HFFc6 (cell line): ENCODE results near the gene TSBP1. TPM values are rescaled to one million over a fixed set of nuclear protein-coding genes. Genes with fewer than 3 reads are reported as not detected.

Experiments
- DNase-seq: peaks from one replicate; pipeline ENCODE4 v3.0.0-alpha.2; 2018
- H3K27ac Mint-ChIP-seq: 2 replicates; pipeline ENCODE4 v1.8.0; 2020; ENCODE audit warnings: mild to moderate bottlenecking, mixed read lengths
- H3K27me3 Mint-ChIP-seq: 2 replicates; pipeline ENCODE4 v1.8.0; 2021; ENCODE audit warnings: mild to moderate bottlenecking, moderate library complexity, mixed read lengths; ENCODE audit not compliant: insufficient read depth
- H3K36me3 Mint-ChIP-seq: 2 replicates; pipeline ENCODE4 v1.8.0; 2021; ENCODE audit warnings: low read depth, mixed read lengths
- H3K4me1 Mint-ChIP-seq: 2 replicates; pipeline ENCODE4 v1.8.0; 2020; ENCODE audit warnings: low read depth, mixed read lengths
- H3K4me3 Mint-ChIP-seq: 2 replicates; pipeline ENCODE4 v1.8.0; 2020; ENCODE audit warnings: mild to moderate bottlenecking, moderate library complexity, mixed read lengths
- H3K9me3 Mint-ChIP-seq: 2 replicates; pipeline ENCODE4 v1.8.0; 2020; ENCODE audit warnings: mild to moderate bottlenecking, mixed read lengths
- CTCF ChIP-seq: fragments of 200-600 bp; sonication (generic); IDR thresholded peaks from 2 replicates; pipeline ENCODE4 v1.5.0; 2021; ENCODE audit warnings: antibody characterized with exemption, mild to moderate bottlenecking
- total RNA-seq, 6 experiments: library from RNA; stranded (reverse); fragmentation: NEBNext Ultra II Directional; extraction: Animal tissue kit (Norgen Biotek cat#: 25700); gene quantifications; 2 replicates in 1 of 6; 3 replicates in 5 of 6; pipeline ENCODE4 v1.2.3, GENCODE V29; 2021

TSBP1 gene
- total RNA-seq, 6 experiments from 2014 or later, result not detected

- H3K27me3 Mint-ChIP-seq, result peaks cover 9% of the 10 kb centered on the region
- no peak overlapping the region for H3K4me3 Mint-ChIP-seq
Observed at GRCh38 chr6:32353348-32353747, 18.4 kb downstream of the TSBP1 start.

GRCh38 chr6:32340242-32340641, 31.5 kb downstream of the TSBP1 start:
- TF ChIP-seq CTCF, result no peak
- Mint-ChIP-seq H3K27ac (no peak overlapping the region), H3K36me3 (no peaks in the 10 kb centered on the region), H3K9me3 (no peaks in the 10 kb centered on the region), H3K4me3 (no peak overlapping the region), H3K4me1 (no peaks in the 10 kb centered on the region), H3K27me3 (peaks cover 22% of the 10 kb centered on the region)
- DNase-seq, result no peak

More at GRCh38 chr6:32353348-32353747, 18.4 kb downstream of the TSBP1 start:
- Mint-ChIP-seq H3K27ac (no peak overlapping the region), H3K4me1 (no peaks in the 10 kb centered on the region), H3K36me3 (no peaks in the 10 kb centered on the region), H3K9me3 (no peaks in the 10 kb centered on the region)
- no peak for TF ChIP-seq CTCF
- no peak for DNase-seq

GRCh38 chr6:32337186-32337805, 34.4 kb downstream of the TSBP1 start:
- Mint-ChIP-seq H3K9me3 (no peaks in the 10 kb centered on the region), H3K36me3 (no peaks in the 10 kb centered on the region), H3K27me3 (peaks cover 31% of the 10 kb centered on the region), H3K27ac (no peak overlapping the region), H3K4me3 (no peak overlapping the region), H3K4me1 (no peaks in the 10 kb centered on the region)
- DNase-seq, result no peak
- no peak for TF ChIP-seq CTCF

- DNase-seq, result no peak
- H3K4me3 Mint-ChIP-seq, result no peak overlapping the region
- H3K27me3 Mint-ChIP-seq, result peaks cover 17% of the 10 kb centered on the region
- no peak overlapping the region for H3K27ac Mint-ChIP-seq
- H3K36me3 Mint-ChIP-seq, result no peaks in the 10 kb centered on the region
- no peaks in the 10 kb centered on the region for H3K9me3 Mint-ChIP-seq
- TF ChIP-seq CTCF, result no peak
- no peaks in the 10 kb centered on the region for H3K4me1 Mint-ChIP-seq
Observed at GRCh38 chr6:32332433-32332832, 39.3 kb downstream of the TSBP1 start.

GRCh38 chr6:32329141-32329540, 42.6 kb downstream of the TSBP1 start:
- TF ChIP-seq CTCF, result no peak
- no peak overlapping the region for H3K4me3 Mint-ChIP-seq
- no peaks in the 10 kb centered on the region for H3K36me3 Mint-ChIP-seq
- H3K27me3 Mint-ChIP-seq, result peaks cover 19% of the 10 kb centered on the region
- H3K9me3 Mint-ChIP-seq, result no peaks in the 10 kb centered on the region
- no peaks in the 10 kb centered on the region for H3K4me1 Mint-ChIP-seq
- DNase-seq, result no peak
- H3K27ac Mint-ChIP-seq, result no peak overlapping the region
